Measurements from ENCODE around the gene FAM209A. TPM values are rescaled to one million over a fixed set of nuclear protein-coding genes. Genes with fewer than 3 reads are reported as not detected.

FAM209A gene
- total and polyA plus RNA-seq, 2 donors (not counting 1 experiment from before 2014, with no cell fraction given), result 3.3 to 4.8 TPM

DNA sequence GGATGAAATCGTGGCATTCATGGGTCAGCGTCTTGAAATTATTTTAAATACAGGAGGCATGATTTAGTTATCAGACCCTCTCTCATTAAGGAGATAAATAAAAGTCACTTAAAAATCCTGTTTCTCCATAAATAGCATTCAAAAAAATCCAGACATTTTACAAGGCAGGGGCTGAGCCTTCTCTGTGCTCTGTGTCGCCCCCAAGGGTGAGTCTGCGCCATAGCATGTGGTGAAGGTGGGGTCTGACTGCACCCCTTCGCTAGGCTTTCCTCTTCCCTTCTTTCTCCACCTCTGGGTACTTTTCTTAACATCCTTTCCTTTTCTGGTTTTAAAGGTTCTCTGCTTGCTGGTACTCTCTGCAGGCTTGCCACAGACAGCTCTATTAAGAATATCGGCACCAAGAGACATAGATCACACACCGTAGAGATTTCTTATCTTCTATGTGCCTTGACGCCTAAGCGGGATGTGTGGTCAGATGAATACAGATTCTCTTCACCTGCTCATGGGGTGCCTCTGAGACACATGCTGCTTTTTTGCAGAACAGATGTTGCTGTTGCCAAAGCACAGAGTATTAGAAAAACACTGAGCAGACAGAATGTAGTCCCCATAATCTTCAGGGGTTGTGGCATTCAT lies 20.1 kb upstream of the FAM209A start:
- no peak overlapping the region for H3K27ac Mint-ChIP-seq
- H3K4me3 Mint-ChIP-seq, result no peak overlapping the region
- WGBS (ENCODE audit: insufficient coverage), result 100% methylated on average over 4 of the region's 9 CpGs
- CTCF ChIA-PET, result interaction anchor here (1.6 kb wide), 1 partner anchor 133 kb away, joined by 3 read pairs; no protein-coding TSS in a partner anchor
- H3K4me2 ChIP-seq (replicated peaks; ENCODE audit: low read depth, low read length, poor library complexity, severe bottlenecking), result no peak overlapping the region
- H3K4me1 Mint-ChIP-seq, result no peaks in the 10 kb centered on the region
- ATAC-seq (ENCODE audit: low read depth) (no peak), DNase-seq (no peak)
- no peaks in the 10 kb centered on the region for H3K4me1 ChIP-seq (ENCODE audit: control insufficient read depth in 2 of 2, insufficient read depth in 2 of 2, low read length in 2 of 2)
- H3K9ac ChIP-seq (ENCODE audit: low read length), result no peak overlapping the region
- POLR2A ChIA-PET, result no interaction called here
- H3K27ac ChIP-seq (ENCODE audit: low read length in 2 of 2), result no peak overlapping the region
- no peaks in the 10 kb centered on the region for H3K27me3 ChIP-seq (replicated peaks in 1 of 4; ENCODE audit: control extremely low read depth in 1 of 4, control insufficient read depth in 3 of 4, insufficient read depth in 4 of 4, low read length in 3 of 4)
- no peaks in the 10 kb centered on the region for H3K9me3 Mint-ChIP-seq (ENCODE audit: insufficient read depth)
- TF ChIP-seq, protein P1, sequence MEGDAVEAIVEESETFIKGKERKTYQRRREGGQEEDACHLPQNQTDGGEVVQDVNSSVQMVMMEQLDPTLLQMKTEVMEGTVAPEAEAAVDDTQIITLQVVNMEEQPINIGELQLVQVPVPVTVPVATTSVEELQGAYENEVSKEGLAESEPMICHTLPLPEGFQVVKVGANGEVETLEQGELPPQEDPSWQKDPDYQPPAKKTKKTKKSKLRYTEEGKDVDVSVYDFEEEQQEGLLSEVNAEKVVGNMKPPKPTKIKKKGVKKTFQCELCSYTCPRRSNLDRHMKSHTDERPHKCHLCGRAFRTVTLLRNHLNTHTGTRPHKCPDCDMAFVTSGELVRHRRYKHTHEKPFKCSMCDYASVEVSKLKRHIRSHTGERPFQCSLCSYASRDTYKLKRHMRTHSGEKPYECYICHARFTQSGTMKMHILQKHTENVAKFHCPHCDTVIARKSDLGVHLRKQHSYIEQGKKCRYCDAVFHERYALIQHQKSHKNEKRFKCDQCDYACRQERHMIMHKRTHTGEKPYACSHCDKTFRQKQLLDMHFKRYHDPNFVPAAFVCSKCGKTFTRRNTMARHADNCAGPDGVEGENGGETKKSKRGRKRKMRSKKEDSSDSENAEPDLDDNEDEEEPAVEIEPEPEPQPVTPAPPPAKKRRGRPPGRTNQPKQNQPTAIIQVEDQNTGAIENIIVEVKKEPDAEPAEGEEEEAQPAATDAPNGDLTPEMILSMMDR (IDR thresholded peaks at IDR 0.05), result peak; percentile 60
- no peak for TF ChIP-seq EZH2 (IDR thresholded peaks at IDR 0.05; ENCODE audit: borderline replicate concordance, insufficient read depth, low read depth, low read length, poor library complexity, severe bottlenecking)
- peaks cover 16% of the 10 kb centered on the region for H4K20me1 ChIP-seq (ENCODE audit: control insufficient read depth, insufficient read depth, low read length, poor library complexity, severe bottlenecking)
- H3K79me2 ChIP-seq (ENCODE audit: control insufficient read depth, insufficient read depth, low read length), result peaks cover 3% of the 10 kb centered on the region
- H3K36me3 ChIP-seq (replicated peaks in 1 of 2; ENCODE audit: control extremely low read depth in 1 of 2, control insufficient read depth in 1 of 2, extremely low read depth in 1 of 2, insufficient read depth in 2 of 2, low read length in 1 of 2), result peaks cover 0 to 18% of the 10 kb centered on the region in 2 experiments
- no peak overlapping the region for H3K4me3 ChIP-seq (ENCODE audit: control extremely low read depth in 1 of 5, extremely low read depth in 1 of 5, insufficient read depth in 1 of 5, low read depth in 2 of 5, low read length in 4 of 5)
- H2AFZ ChIP-seq (ENCODE audit: insufficient read depth, low read depth, low read length, poor library complexity, severe bottlenecking), result no peak overlapping the region
- no peaks in the 10 kb centered on the region for H3K27me3 Mint-ChIP-seq
- no peaks in the 10 kb centered on the region for H3K9me3 ChIP-seq (ENCODE audit: control extremely low read depth in 1 of 3, control insufficient read depth in 2 of 3, insufficient read depth in 1 of 3, low read length in 2 of 3)
- intact Hi-C loops (cut with micrococcal nuclease), result no loop called here

DNA sequence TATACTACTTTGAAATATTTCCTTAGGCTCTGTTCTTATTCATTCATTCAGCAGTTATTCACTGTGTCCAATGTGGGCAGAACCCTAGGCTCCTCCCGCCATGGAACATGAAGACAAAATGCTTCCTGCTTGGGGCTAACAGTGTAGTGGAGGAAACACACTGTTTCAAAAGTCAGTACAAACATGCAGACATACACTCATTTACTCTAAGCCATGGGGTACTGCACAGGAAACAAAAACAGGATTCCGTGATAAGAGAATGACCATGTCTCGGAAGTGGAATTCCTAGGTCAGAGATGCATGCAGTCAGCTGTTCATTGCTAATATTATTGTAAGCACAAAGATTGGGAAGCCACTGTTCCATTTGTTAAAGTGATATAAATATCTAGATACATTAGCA lies 18.4 kb upstream of the FAM209A start:
- intact Hi-C loops (cut with micrococcal nuclease), result no loop called here
- peaks cover 0 to 18% of the 10 kb centered on the region in 2 experiments for H3K36me3 ChIP-seq (replicated peaks in 1 of 2; ENCODE audit: control extremely low read depth in 1 of 2, control insufficient read depth in 1 of 2, extremely low read depth in 1 of 2, insufficient read depth in 2 of 2, low read length in 1 of 2)
- Mint-ChIP-seq H3K4me3 (no peak overlapping the region), H3K27me3 (no peaks in the 10 kb centered on the region), H3K4me1 (no peaks in the 10 kb centered on the region), H3K9me3 (ENCODE audit: insufficient read depth) (no peaks in the 10 kb centered on the region), H3K27ac (no peak overlapping the region)
- no peak for TF ChIP-seq EZH2 (IDR thresholded peaks at IDR 0.05; ENCODE audit: borderline replicate concordance, insufficient read depth, low read depth, low read length, poor library complexity, severe bottlenecking)
- TF ChIP-seq, protein P1 (IDR thresholded peaks at IDR 0.05), result no peak
- H3K4me2 ChIP-seq (replicated peaks; ENCODE audit: low read depth, low read length, poor library complexity, severe bottlenecking), result no peak overlapping the region
- no peak overlapping the region for H3K4me3 ChIP-seq (ENCODE audit: control extremely low read depth in 1 of 5, extremely low read depth in 1 of 5, insufficient read depth in 1 of 5, low read depth in 2 of 5, low read length in 4 of 5)
- no peaks in the 10 kb centered on the region for H3K27me3 ChIP-seq (replicated peaks in 1 of 4; ENCODE audit: control extremely low read depth in 1 of 4, control insufficient read depth in 3 of 4, insufficient read depth in 4 of 4, low read length in 3 of 4)
- WGBS (ENCODE audit: insufficient coverage), result 100% methylated on average over 2 of the region's 3 CpGs
- no peak overlapping the region for H3K27ac ChIP-seq (ENCODE audit: low read length in 2 of 2)
- no peaks in the 10 kb centered on the region for H3K4me1 ChIP-seq (ENCODE audit: control insufficient read depth in 2 of 2, insufficient read depth in 2 of 2, low read length in 2 of 2)
- peaks cover 3% of the 10 kb centered on the region for H3K79me2 ChIP-seq (ENCODE audit: control insufficient read depth, insufficient read depth, low read length)
- ATAC-seq (ENCODE audit: low read depth) (no peak), DNase-seq (no peak)
- no peaks in the 10 kb centered on the region for H3K9me3 ChIP-seq (ENCODE audit: control extremely low read depth in 1 of 3, control insufficient read depth in 2 of 3, insufficient read depth in 1 of 3, low read length in 2 of 3)
- CTCF ChIA-PET, result no interaction called here
- H4K20me1 ChIP-seq (ENCODE audit: control insufficient read depth, insufficient read depth, low read length, poor library complexity, severe bottlenecking), result peaks cover 16% of the 10 kb centered on the region
- H3K9ac ChIP-seq (ENCODE audit: low read length), result no peak overlapping the region
- no peak overlapping the region for H2AFZ ChIP-seq (ENCODE audit: insufficient read depth, low read depth, low read length, poor library complexity, severe bottlenecking)
- POLR2A ChIA-PET, result no interaction called here

All from B cell (primary cell).